Measurements from ENCODE around the gene AKR1C3.

- no peak for TF ChIP-seq POLR2AphosphoS5 (IDR thresholded peaks at IDR 0.05)
- TF ChIP-seq CTCF (IDR thresholded peaks at IDR 0.05), result no peak
- no peak for TF ChIP-seq EP300 (IDR thresholded peaks at IDR 0.05)
- TF ChIP-seq POLR2A (IDR thresholded peaks at IDR 0.05), result no peak
These were observed 31.3 kb downstream of the AKR1C3 start for GRCh38 chr10:5125315-5126044.

Measured in upper lobe of left lung (tissue), 4 donors.